IPS-NIHi7 (cell line): ENCODE results near the gene NT5E.

Experiments used
- DNase-seq: peaks from one replicate; pipeline ENCODE4 v3.0.0; 2012; ENCODE audit warnings: mixed read lengths; ENCODE audit errors: extremely low spot score

The NT5E gene

GRCh38 chr6:85460154-85460920, 10.5 kb downstream of the NT5E start:
- DNase-seq, result no peak

GRCh38 chr6:85460921-85461797, 11.3 kb downstream of the NT5E start:
- DNase-seq, result no peak

- DNase-seq, result no peak
Measured at GRCh38 chr6:85461798-85462170, 11.9 kb downstream of the NT5E start.

GRCh38 chr6:85462673-85463072, 12.8 kb downstream of the NT5E start:
- no peak for DNase-seq

- DNase-seq, result no peak
Measured at GRCh38 chr6:85463621-85464259, 13.9 kb downstream of the NT5E start.

DNA sequence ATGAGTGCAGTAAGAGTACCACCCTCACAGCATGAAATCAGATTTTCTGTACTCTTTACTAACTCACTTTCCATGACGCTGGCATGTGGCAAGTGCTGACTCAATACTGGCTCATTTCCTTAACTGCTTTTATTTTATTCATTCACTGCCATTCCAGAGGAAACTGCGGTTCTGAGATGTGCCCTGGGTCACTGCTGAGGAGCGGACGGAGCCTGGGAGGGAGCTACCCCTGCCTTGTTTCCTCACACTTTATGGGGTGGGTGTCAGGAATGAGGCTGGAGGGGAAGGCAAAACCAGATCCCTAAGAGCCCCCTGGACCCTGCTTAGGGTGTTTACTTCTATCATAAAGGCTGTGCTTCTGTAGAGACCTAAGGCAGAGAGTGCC, 14.4 kb downstream of the NT5E start:
- DNase-seq, result no peak

- DNase-seq, result no peak
Measured at GRCh38 chr6:85464722-85465150, 14.9 kb downstream of the NT5E start.

DNA sequence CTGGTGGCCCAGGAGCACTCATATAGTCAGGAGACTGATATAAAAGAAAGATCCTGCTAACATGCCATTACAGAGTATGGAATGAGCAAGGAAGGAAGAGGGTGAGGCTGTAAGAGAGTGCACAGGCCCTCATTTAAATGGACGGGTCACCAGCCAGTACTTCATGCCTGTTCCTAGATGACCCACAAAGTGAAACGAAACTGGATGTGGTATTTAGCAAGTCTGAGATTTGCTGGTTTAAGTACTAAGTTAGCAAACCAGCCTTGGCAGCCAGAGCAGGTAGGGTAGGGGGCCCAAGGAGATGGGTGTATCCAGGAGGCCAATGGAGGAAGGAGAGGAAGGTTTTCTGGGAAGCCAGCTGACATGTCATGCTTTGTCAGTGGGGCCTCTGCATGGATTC, 15.9 kb downstream of the NT5E start:
- no peak for DNase-seq

- DNase-seq, result no peak
Measured at GRCh38 chr6:85468326-85468725, 18.4 kb downstream of the NT5E start.

GRCh38 chr6:85469276-85470022, 19.6 kb downstream of the NT5E start:
- no peak for DNase-seq

DNA sequence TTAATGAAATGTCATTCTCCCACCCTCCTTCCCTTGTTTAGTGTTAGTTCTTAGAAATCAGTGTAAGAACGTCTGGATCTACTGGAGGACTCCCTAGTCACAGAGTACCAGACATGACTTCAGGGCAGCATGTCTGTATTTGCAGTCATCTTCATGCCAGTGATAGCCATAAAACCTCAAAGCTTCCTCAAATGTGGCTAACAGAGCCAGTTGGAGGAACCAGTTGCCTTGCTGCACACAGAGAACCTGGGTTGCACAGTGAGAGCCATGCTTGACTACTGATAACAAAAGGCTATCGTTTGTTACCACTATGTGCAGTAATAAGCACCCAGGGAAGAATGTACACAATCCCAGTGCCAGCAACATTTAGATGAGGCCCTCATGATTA, 20.1 kb downstream of the NT5E start:
- DNase-seq, result no peak

GRCh38 chr6:85472744-85473143, 22.9 kb downstream of the NT5E start:
- no peak for DNase-seq

DNA sequence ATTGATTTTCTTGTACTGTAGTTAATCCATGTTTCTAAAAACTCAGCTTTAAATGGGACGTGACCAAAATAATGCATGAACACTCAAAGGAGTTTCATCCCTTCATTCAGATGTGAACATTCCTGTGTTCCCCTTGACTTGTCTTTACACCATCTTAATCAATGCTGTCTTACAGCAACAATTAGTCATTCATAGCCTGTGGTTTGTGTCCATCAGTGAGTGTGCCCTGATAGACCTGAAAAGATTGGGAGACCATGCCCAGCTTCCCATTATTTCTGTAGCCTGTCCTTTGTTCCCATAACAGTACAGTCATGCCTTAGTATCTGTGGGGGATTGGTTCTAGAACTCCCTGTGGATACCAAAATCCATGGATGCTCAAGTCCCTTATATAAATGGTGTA, 23.9 kb downstream of the NT5E start:
- DNase-seq, result no peak

GRCh38 chr6:85476532-85476931, 26.6 kb downstream of the NT5E start:
- DNase-seq, result no peak

- no peak for DNase-seq
Measured at GRCh38 chr6:85479208-85479607, 29.3 kb downstream of the NT5E start.

- DNase-seq, result no peak
Measured at GRCh38 chr6:85482206-85482904, 32.5 kb downstream of the NT5E start.

DNA sequence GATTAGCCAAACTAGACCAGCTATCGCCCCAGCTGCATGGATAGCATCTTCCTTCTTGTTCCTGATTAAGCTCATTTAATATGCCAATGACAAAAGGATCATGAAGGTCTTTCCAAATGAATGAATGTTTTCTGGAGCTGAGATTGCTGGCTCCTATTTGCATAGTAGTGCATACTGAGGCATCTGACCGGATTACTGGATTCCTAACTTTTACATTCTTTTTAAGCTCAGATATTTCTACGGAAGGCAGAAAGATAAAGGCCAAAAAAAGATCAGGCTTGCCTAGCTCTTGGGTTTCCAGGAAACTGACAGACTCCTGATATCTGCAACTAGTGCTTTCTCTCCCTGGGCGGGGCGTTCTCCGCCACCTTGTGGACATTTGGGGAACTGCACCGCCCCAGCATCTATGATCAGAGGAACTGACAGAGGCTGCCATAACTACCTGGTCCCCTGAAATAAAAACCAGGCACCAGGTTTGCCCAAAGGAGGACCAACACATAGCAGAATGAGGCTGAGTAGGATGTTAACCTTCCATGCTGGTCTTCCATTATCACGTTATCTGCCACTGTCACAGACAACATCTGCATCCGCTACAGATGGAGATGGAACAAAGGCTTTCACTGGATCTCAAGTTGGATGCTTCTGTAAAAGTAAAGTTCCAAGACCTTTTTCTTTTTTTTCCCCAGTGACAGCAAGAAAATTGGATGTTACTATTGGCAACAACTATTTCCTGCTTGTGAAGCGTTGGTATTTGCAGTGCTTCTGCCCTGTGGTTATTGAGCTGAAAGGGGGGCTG, 33.2 kb downstream of the NT5E start:
- DNase-seq, result peak; percentile 88

DNA sequence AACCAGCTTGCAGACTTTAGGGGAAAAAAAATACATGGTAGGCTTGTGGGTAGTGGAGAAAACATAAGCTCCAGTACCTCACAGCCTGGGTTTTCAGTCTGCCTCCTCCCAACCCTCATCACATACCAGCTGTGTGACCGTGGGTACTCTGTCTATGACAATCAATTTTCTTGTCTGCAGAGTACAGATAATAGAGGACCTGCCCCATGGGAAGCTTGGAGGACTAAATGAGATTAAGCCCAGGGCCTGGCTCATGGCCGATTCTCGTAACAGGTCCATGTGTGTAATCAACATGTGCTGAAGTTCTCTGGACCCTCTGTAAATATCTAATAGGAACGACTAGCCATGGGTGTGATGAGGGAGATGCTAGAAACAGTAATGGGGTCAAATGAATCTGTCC, 34.0 kb downstream of the NT5E start:
- DNase-seq, result no peak

DNA sequence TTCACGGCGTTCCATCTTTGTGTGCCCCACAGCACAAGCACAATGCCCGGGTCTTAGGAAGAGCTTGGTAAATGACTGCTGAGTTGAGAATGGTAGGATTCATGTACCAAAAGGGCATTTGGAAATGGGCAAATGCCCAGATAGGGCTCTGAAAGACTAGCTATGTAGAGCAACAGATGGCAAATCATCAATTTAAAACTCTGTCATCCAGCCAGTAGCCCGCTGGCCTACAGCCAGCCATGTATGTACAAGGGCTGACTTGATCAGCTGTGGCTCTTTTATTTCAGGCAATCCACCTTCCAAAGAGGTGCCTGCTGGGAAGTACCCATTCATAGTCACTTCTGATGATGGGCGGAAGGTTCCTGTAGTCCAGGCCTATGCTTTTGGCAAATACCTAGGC, 35.1 kb downstream of the NT5E start:
- DNase-seq, result no peak

GRCh38 chr6:85490516-85491248, 40.8 kb downstream of the NT5E start:
- no peak for DNase-seq
